DOHH2 (cell line): ENCODE results near the gene DPP10.

Experiments
- EZH2phosphoT487 ChIP-seq: fragments of 200-600 bp; sonication (generic); IDR thresholded peaks from 2 replicates; pipeline ENCODE4 v1.6.1; 2017; ENCODE audit warnings: borderline replicate concordance, mild to moderate bottlenecking, antibody characterized with exemption, low read length, moderate library complexity, mixed read lengths
- TF ChIP-seq, protein P1 (sequence below): fragments of 200-600 bp; sonication (generic); IDR thresholded peaks from one replicate; pipeline ENCODE4 v1.5.1; 2014; ENCODE audit warnings: antibody characterized with exemption, mild to moderate bottlenecking, low read depth, low read length; ENCODE audit not compliant: poor library complexity, severe bottlenecking

DNA sequence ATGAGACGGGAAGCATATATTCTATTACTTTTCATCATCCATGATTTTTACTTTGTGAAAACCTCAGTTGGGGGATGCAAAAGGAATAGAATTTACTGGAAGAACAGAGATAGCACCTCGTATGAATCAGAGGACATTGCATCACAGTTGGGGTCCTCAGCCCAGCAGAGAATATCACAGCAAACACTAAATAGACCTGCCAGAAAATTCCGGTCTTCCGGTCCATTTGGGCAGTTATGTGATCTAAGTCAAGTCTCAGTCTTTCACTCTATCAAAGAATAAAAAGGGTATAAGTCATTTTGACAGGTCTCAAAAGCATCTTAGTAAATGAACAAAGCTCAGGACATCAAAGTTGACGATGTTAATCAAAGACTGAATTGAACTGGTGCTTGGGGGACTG is 1100.6 kb downstream of the DPP10 start:
- no peak for TF ChIP-seq EZH2phosphoT487
- TF ChIP-seq, protein P1, sequence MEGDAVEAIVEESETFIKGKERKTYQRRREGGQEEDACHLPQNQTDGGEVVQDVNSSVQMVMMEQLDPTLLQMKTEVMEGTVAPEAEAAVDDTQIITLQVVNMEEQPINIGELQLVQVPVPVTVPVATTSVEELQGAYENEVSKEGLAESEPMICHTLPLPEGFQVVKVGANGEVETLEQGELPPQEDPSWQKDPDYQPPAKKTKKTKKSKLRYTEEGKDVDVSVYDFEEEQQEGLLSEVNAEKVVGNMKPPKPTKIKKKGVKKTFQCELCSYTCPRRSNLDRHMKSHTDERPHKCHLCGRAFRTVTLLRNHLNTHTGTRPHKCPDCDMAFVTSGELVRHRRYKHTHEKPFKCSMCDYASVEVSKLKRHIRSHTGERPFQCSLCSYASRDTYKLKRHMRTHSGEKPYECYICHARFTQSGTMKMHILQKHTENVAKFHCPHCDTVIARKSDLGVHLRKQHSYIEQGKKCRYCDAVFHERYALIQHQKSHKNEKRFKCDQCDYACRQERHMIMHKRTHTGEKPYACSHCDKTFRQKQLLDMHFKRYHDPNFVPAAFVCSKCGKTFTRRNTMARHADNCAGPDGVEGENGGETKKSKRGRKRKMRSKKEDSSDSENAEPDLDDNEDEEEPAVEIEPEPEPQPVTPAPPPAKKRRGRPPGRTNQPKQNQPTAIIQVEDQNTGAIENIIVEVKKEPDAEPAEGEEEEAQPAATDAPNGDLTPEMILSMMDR: no peak
